CD8-positive, alpha-beta memory T cell (primary cell): Measurements from ENCODE around the gene GBA3. TPM values are rescaled to one million over a fixed set of nuclear protein-coding genes. Genes with fewer than 3 reads are reported as not detected.

Experiments
- CTCF ChIA-PET: fragments of 350-600 bp; sonication (Branson Sonifier 250); formaldehyde crosslinking; loops from one replicate; lab custom pipeline; 2021; ENCODE audit warnings: antibody characterized with exemption; lab: Charles Lee
- POLR2A ChIA-PET: fragments of 350-600 bp; sonication (Branson Sonifier 250); formaldehyde crosslinking; loops from one replicate; lab custom pipeline; 2021; ENCODE audit warnings: antibody characterized with exemption; lab: Charles Lee
- DNase-seq, 5 donors: peaks; one replicate each; pipeline versions ENCODE4 v3.0.0 to v3.0.0-alpha.2; 2020 to 2022; ENCODE audit warnings: mixed read lengths in 1 of 5
- H3K27ac ChIP-seq: one replicate; pipeline ENCODE4 v1.7.0; 2013; ENCODE audit warnings: low read depth, mild to moderate bottlenecking, low read length, moderate library complexity
- H3K27me3 ChIP-seq: 2 replicates; pipeline ENCODE4 v1.7.0; 2013; ENCODE audit warnings: low read length, mild to moderate bottlenecking; ENCODE audit not compliant: insufficient read depth, poor library complexity, severe bottlenecking
- H3K36me3 ChIP-seq: 2 replicates; pipeline ENCODE4 v1.7.0; 2013; ENCODE audit warnings: mild to moderate bottlenecking, low read length, moderate library complexity; ENCODE audit not compliant: insufficient read depth
- H3K4me1 ChIP-seq: 2 replicates; pipeline ENCODE4 v1.7.0; 2013; ENCODE audit warnings: mild to moderate bottlenecking, low read length, moderate library complexity; ENCODE audit not compliant: insufficient read depth
- H3K4me3 ChIP-seq: 2 replicates; pipeline ENCODE4 v1.7.0; 2013; ENCODE audit warnings: mild to moderate bottlenecking, low read length
- H3K9me3 ChIP-seq: 2 replicates; pipeline ENCODE4 v1.7.0; 2013; ENCODE audit warnings: mild to moderate bottlenecking, low read length
- H3K27ac Mint-ChIP-seq, 8 donors: one replicate each; pipeline ENCODE4 v1.8.0; 2020 to 2021; ENCODE audit warnings: mixed read lengths in 8 of 8, mild to moderate bottlenecking in 6 of 8, inconsistent platforms in 3 of 8, moderate library complexity in 3 of 8
- H3K27me3 Mint-ChIP-seq, 2 donors: one replicate each; pipeline ENCODE4 v1.8.0; 2020 to 2021; ENCODE audit warnings: mixed read lengths in 2 of 2, mild to moderate bottlenecking in 1 of 2, moderate library complexity in 1 of 2
- H3K36me3 Mint-ChIP-seq, 3 donors: one replicate each; pipeline ENCODE4 v1.8.0; 2020 to 2021; ENCODE audit warnings: mixed read lengths in 3 of 3, inconsistent platforms in 1 of 3, mild to moderate bottlenecking in 1 of 3
- H3K4me1 Mint-ChIP-seq, 3 donors: one replicate each; pipeline ENCODE4 v1.8.0; 2020 to 2021; ENCODE audit warnings: mixed read lengths in 3 of 3, inconsistent platforms in 1 of 3, mild to moderate bottlenecking in 1 of 3
- H3K4me3 Mint-ChIP-seq, 7 donors: one replicate each; pipeline ENCODE4 v1.8.0; 2020 to 2021; ENCODE audit warnings: mixed read lengths in 7 of 7, mild to moderate bottlenecking in 6 of 7, moderate library complexity in 4 of 7, inconsistent platforms in 2 of 7
- H3K9me3 Mint-ChIP-seq, 5 donors: one replicate each; pipeline ENCODE4 v1.8.0; 2020 to 2022; ENCODE audit warnings: mixed read lengths in 5 of 5, mild to moderate bottlenecking in 3 of 5, moderate library complexity in 2 of 5, inconsistent platforms in 1 of 5
- polyA plus RNA-seq: library from polyadenylated mRNA; unstranded; fragments of 300-500 nt; fragmentation: Illumina TruSeq; gene quantifications from one replicate; pipeline ENCODE4 v1.2.3, GENCODE V29; 2021
- total RNA-seq, 2 experiments: library from RNA; stranded (reverse); gene quantifications; one replicate each; pipeline ENCODE4 v1.2.3, GENCODE V29; 2021

The GBA3 gene
- total and polyA plus RNA-seq, 3 experiments from 2014 or later, result not detected

DNA sequence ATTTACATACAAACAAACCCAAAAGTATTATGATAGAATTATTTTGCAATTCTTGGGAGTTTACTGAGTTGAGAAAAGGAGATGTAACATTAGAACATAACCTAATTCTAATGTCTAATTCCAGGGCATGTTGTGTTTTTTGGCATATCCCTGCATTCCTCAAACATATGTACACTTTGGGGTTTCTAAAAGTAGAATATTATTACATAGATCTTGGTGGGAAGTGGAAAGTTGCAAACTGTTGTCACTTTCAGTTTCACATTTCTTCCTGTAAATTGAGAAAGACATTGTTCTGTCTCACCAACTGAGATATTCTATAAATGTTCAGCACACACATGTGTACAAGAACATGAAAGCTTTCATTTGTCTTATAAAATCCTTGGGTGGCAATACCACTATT, 24.4 kb upstream of the GBA3 start:
- Mint-ChIP-seq H3K4me3 (peak overlapping the region in 1 of 7 donors; percentile 8), H3K36me3 (no peaks in the 10 kb centered on the region), H3K27me3 (no peaks in the 10 kb centered on the region), H3K9me3 (peaks cover 0 to 7% (median 5%) of the 10 kb centered on the region in 5 donors), H3K27ac (no peak overlapping the region), H3K4me1 (peaks cover 0 to 19% (median 6%) of the 10 kb centered on the region in 3 donors)
- CTCF ChIA-PET, result no interaction called here
- Histone ChIP-seq H3K27ac (no peak overlapping the region), H3K36me3 (no peaks in the 10 kb centered on the region), H3K4me3 (no peak overlapping the region), H3K4me1 (peaks cover 27% of the 10 kb centered on the region), H3K27me3 (no peaks in the 10 kb centered on the region), H3K9me3 (no peaks in the 10 kb centered on the region)
- no peak for DNase-seq
- POLR2A ChIA-PET, result no interaction called here

DNA sequence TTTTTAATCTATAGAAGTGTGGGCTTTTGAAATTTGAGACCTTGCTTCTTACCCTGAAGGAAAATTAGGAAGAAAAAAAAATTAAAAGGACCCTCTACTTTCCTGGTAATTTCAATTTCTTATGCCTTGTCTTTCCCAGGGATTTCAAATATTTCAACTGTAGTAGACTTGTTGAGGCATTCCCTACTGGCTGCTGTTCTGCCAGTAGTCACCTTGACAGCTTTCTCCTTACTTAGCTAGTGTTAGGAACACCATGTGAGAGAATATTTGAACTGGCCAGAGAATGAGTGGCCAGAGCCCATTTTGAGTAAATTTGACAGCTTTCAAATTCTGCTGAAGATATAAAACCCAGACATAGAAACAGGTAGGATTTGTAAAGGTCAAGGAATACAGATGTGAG, 24.0 kb upstream of the GBA3 start:
- H3K4me1 Mint-ChIP-seq, result peaks cover 0 to 19% (median 6%) of the 10 kb centered on the region in 3 donors
- H3K36me3 Mint-ChIP-seq, result no peaks in the 10 kb centered on the region
- ChIA-PET POLR2A (no interaction called here), CTCF (no interaction called here)
- H3K27me3 Mint-ChIP-seq, result no peaks in the 10 kb centered on the region
- no peak for DNase-seq
- peaks cover 31% of the 10 kb centered on the region for H3K4me1 ChIP-seq
- no peaks in the 10 kb centered on the region for H3K27me3 ChIP-seq
- H3K27ac ChIP-seq, result no peak overlapping the region
- no peaks in the 10 kb centered on the region for H3K9me3 ChIP-seq
- H3K4me3 ChIP-seq, result no peak overlapping the region
- H3K9me3 Mint-ChIP-seq, result peaks cover 0 to 7% (median 5%) of the 10 kb centered on the region in 5 donors
- no peak overlapping the region for H3K27ac Mint-ChIP-seq
- H3K36me3 ChIP-seq, result no peaks in the 10 kb centered on the region
- H3K4me3 Mint-ChIP-seq, result peak overlapping the region in 1 of 7 donors; percentile 8

DNA sequence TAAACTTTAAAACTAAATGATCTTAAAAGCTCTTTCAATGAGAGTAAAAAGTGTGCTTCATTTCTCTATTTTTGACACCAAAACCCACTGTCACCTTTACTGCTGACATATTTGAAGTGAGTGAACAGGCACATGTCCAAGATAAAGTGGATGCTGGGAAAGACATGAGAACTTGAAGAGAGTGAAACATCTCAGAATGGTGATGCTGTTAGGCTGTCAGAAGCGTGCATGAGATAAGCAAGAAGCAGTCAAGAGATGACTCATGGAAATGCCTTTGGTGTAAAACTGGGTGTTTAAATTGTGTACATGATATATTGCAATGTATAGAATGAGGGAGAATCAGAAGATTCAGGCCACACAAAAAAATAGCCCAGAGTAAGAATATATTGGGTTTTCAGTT, 21.8 kb upstream of the GBA3 start:
- Mint-ChIP-seq H3K4me1 (peaks cover 0 to 29% (median 6%) of the 10 kb centered on the region in 3 donors), H3K36me3 (no peaks in the 10 kb centered on the region), H3K9me3 (peaks cover 2 to 7% (median 5%) of the 10 kb centered on the region in 5 donors), H3K27ac (no peak overlapping the region), H3K4me3 (no peak overlapping the region), H3K27me3 (no peaks in the 10 kb centered on the region)
- ChIA-PET CTCF (no interaction called here), POLR2A (no interaction called here)
- no peak for DNase-seq
- H3K4me1 ChIP-seq, result peaks cover 49% of the 10 kb centered on the region
- no peaks in the 10 kb centered on the region for H3K9me3 ChIP-seq
- no peaks in the 10 kb centered on the region for H3K36me3 ChIP-seq
- H3K4me3 ChIP-seq, result no peak overlapping the region
- no peak overlapping the region for H3K27ac ChIP-seq
- no peaks in the 10 kb centered on the region for H3K27me3 ChIP-seq

DNA sequence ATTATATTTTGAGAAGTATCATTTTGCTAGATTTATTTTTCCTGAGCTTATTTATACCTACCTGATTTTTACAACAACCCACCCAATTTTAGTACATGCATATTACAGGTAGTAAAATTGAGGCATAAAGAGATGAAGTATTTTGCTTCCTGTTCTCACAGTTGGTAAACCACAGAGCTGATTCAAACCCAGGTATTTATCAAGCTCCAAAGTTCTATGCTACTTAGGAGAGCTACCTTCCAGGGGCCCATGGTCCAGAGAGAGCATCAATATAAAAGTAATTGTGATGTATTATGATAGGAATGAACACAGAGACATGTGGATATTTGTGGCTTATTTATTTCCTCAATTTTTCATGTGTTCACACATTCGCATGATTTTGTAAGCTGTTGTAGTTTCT, 20.2 kb upstream of the GBA3 start:
- Mint-ChIP-seq H3K9me3 (peaks cover 2 to 11% (median 4%) of the 10 kb centered on the region in 5 donors), H3K27me3 (no peaks in the 10 kb centered on the region), H3K27ac (peak overlapping the region in 2 of 8 donors; percentile 19 to 29), H3K4me1 (peaks cover 0 to 37% (median 6%) of the 10 kb centered on the region in 3 donors), H3K36me3 (no peaks in the 10 kb centered on the region), H3K4me3 (peak overlapping the region in 2 of 7 donors; percentile 37 to 51)
- Histone ChIP-seq H3K27me3 (no peaks in the 10 kb centered on the region), H3K27ac (no peak overlapping the region), H3K9me3 (no peaks in the 10 kb centered on the region), H3K4me1 (peaks cover 58% of the 10 kb centered on the region), H3K36me3 (no peaks in the 10 kb centered on the region), H3K4me3 (no peak overlapping the region)
- POLR2A ChIA-PET, result no interaction called here
- CTCF ChIA-PET, result interaction anchor here (1.0 kb wide), 1 partner anchor 55 kb away, joined by 3 read pairs; no protein-coding TSS in a partner anchor
- no peak for DNase-seq

DNA sequence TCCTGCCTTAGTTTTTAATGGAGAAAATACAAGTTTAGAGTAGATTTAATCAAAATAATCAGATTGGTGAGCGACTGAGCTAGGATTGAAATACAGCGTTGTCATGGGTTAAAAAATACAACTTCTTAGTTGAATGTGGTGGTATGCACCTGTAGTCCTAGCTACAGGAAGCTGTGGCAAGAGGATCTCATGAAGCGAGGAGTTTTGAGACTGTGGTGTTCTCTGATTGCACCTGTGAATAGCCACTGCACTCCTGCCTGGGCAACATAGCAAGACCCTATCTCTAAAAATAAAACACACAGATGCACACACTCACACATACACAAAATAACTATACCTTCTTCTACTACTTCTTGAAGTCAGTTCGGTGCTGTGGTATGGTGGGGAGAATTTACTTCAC, 19.8 kb upstream of the GBA3 start:
- Histone ChIP-seq H3K4me1 (peaks cover 58% of the 10 kb centered on the region), H3K27me3 (no peaks in the 10 kb centered on the region), H3K36me3 (no peaks in the 10 kb centered on the region), H3K27ac (no peak overlapping the region), H3K4me3 (no peak overlapping the region), H3K9me3 (no peaks in the 10 kb centered on the region)
- Mint-ChIP-seq H3K4me3 (peak overlapping the region in 2 of 7 donors; percentile 37 to 51), H3K9me3 (peaks cover 2 to 15% (median 4%) of the 10 kb centered on the region in 5 donors), H3K27me3 (no peaks in the 10 kb centered on the region), H3K27ac (peak overlapping the region in 3 of 8 donors; percentile 6 to 29 (median 19)), H3K36me3 (no peaks in the 10 kb centered on the region), H3K4me1 (peaks cover 0 to 37% (median 6%) of the 10 kb centered on the region in 3 donors)
- DNase-seq, result no peak
- CTCF ChIA-PET, result interaction anchor here (1.0 kb wide), 1 partner anchor 56 kb away, joined by 3 read pairs; no protein-coding TSS in a partner anchor
- POLR2A ChIA-PET, result no interaction called here

DNA sequence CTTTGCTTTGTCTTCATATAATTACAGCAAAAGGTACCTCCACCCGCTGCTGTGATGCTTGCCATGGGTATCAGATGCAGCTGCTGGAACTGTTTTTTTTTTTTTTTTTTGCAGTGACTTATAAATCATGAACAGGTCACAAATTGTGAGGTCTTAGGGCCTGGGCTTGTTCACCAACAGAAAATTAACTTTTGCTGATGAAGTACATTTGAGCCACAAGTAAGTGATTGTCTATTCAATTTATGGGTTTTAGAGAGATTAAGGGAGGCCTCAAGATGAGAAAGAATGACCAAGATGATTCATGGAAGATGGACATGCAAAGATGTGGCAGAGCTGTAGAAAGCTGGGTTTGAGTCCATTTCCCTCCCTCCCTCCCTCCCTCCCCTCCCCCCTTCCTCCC, 18.0 kb upstream of the GBA3 start:
- ChIA-PET CTCF (no interaction called here), POLR2A (no interaction called here)
- no peak for DNase-seq
- Histone ChIP-seq H3K9me3 (no peaks in the 10 kb centered on the region), H3K36me3 (no peaks in the 10 kb centered on the region), H3K27ac (no peak overlapping the region), H3K27me3 (no peaks in the 10 kb centered on the region), H3K4me1 (peaks cover 52% of the 10 kb centered on the region), H3K4me3 (no peak overlapping the region)
- no peak overlapping the region for H3K27ac Mint-ChIP-seq
- H3K4me1 Mint-ChIP-seq, result peaks cover 0 to 32% (median 6%) of the 10 kb centered on the region in 3 donors
- H3K9me3 Mint-ChIP-seq, result peaks cover 0 to 11% (median 2%) of the 10 kb centered on the region in 5 donors
- H3K27me3 Mint-ChIP-seq, result no peaks in the 10 kb centered on the region
- no peak overlapping the region for H3K4me3 Mint-ChIP-seq
- H3K36me3 Mint-ChIP-seq, result no peaks in the 10 kb centered on the region

DNA sequence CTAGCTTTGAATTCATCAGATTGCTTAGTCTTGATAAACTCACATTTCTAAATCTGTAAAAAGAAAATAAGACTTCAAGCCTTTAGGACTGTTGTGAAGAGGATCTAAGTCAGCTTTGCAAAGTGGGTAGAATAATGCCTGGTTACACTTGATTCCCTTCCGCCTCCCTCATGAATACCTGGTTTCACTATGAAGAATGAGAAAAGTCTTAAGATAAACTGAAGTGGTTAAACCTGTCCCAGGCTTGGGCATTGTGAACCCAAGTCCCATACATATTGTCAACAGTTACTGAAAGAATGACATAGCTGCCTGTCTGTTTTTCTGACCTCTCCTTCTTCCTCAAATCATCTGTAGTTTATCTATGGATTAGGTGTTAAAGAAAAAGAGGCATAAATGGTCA, 16.7 kb upstream of the GBA3 start:
- Mint-ChIP-seq H3K27me3 (peaks cover 0 to 1% of the 10 kb centered on the region in 2 donors), H3K36me3 (no peaks in the 10 kb centered on the region), H3K27ac (no peak overlapping the region), H3K4me3 (no peak overlapping the region), H3K9me3 (peaks cover 0 to 9% (median 3%) of the 10 kb centered on the region in 5 donors), H3K4me1 (peaks cover 0 to 31% (median 6%) of the 10 kb centered on the region in 3 donors)
- CTCF ChIA-PET, result no interaction called here
- Histone ChIP-seq H3K4me1 (peaks cover 51% of the 10 kb centered on the region), H3K36me3 (no peaks in the 10 kb centered on the region), H3K9me3 (no peaks in the 10 kb centered on the region), H3K27me3 (no peaks in the 10 kb centered on the region), H3K4me3 (no peak overlapping the region), H3K27ac (no peak overlapping the region)
- DNase-seq, result no peak
- POLR2A ChIA-PET, result no interaction called here

DNA sequence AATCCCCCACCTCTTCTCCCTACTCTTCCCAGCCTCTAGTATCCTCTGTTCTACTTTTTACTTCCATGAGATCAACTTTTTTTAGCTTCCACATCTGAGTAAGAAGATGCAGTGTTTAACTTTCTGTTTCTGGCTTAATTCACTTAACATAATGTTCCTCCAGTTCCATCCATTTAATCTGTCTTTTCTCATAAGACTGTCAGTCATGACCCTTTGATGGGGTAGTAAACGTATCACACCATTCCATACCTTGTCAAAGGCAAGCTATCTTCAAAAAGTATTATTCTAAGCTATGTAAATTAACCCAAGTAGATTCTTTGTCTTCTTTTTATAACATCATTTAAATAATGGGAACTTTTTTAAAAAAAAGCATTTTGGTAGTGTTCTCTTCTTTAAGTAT, 15.0 kb upstream of the GBA3 start:
- peaks cover 0 to 8% (median 2%) of the 10 kb centered on the region in 5 donors for H3K9me3 Mint-ChIP-seq
- no peak overlapping the region for H3K27ac ChIP-seq

More for the DNA sequence above, 15.0 kb upstream of the GBA3 start:
- no peak overlapping the region for H3K4me3 ChIP-seq
- no peak for DNase-seq
- Mint-ChIP-seq H3K4me1 (peaks cover 0 to 23% (median 3%) of the 10 kb centered on the region in 3 donors), H3K27ac (no peak overlapping the region), H3K27me3 (peaks cover 0 to 1% of the 10 kb centered on the region in 2 donors), H3K36me3 (no peaks in the 10 kb centered on the region), H3K4me3 (no peak overlapping the region)
- H3K9me3 ChIP-seq, result no peaks in the 10 kb centered on the region
- ChIA-PET CTCF (no interaction called here), POLR2A (no interaction called here)
- no peaks in the 10 kb centered on the region for H3K36me3 ChIP-seq
- no peaks in the 10 kb centered on the region for H3K27me3 ChIP-seq
- peaks cover 39% of the 10 kb centered on the region for H3K4me1 ChIP-seq
